GM21529 (cell line): ENCODE results near the gene SLC6A13.

Experiments used
- ATAC-seq: cut with Tn5 transposase; IDR thresholded peaks from one replicate; pipeline ENCODE4 v1.9.1; 2021; ENCODE audit not compliant: unreplicated experiment

The SLC6A13 gene

GRCh38 chr12:179885-180284 lies 82.8 kb downstream of the SLC6A13 start:
- no peak for ATAC-seq

DNA sequence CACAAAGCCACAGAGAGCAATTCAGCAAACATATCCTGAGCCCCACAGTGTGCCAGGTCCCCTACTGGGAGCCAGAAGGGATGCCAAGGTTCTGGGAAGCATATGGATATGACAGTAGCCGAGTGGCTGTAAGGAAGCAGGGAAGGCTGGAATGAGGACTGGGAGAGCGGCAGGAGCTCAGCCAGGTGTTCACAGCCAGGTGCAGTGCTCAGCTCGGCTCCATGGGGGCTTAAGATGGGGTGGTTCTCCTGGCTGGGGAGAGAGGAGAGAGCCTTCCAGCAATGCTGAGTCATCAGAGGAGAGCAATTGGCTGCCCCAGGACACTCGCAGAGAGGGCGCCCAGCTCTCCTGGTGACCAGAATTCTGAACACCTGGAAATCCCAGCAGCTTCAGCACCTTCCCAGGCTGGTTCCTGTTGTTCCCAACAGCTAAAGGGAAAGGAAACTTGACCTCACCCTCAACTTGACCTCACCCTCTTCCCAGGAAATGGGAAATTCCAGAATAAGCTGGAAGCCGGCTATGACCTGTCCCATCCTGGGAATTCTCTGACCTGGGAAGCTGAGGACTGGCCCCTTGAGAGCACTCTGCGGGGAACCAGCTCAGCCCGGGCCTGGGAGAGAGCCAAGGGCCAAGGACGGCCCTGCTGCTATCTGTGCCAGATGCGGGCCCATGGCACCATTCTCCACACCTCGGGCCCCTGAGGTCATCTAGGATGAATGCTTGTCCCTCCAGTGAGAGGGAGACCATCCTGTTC lies 83.3 kb downstream of the SLC6A13 start:
- no peak for ATAC-seq

DNA sequence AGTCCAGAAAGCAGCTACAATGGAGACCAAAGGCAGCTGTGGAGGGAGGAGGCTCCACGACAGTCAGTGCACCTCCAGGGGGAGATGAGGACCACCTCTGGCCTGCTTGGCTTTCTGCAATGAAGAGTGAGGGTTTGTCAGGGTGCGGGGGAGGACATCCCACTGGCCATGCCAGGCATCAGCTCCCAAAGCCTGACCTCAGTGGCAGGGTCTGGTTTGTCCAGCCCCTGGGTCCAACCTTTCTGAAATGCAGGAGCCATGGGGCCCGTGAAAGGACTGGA lies 83.9 kb downstream of the SLC6A13 start:
- ATAC-seq = no peak

GRCh38 chr12:177980-178828 lies 84.4 kb downstream of the SLC6A13 start:
- ATAC-seq = no peak

GRCh38 chr12:177336-177979 lies 85.2 kb downstream of the SLC6A13 start:
- no peak for ATAC-seq

DNA sequence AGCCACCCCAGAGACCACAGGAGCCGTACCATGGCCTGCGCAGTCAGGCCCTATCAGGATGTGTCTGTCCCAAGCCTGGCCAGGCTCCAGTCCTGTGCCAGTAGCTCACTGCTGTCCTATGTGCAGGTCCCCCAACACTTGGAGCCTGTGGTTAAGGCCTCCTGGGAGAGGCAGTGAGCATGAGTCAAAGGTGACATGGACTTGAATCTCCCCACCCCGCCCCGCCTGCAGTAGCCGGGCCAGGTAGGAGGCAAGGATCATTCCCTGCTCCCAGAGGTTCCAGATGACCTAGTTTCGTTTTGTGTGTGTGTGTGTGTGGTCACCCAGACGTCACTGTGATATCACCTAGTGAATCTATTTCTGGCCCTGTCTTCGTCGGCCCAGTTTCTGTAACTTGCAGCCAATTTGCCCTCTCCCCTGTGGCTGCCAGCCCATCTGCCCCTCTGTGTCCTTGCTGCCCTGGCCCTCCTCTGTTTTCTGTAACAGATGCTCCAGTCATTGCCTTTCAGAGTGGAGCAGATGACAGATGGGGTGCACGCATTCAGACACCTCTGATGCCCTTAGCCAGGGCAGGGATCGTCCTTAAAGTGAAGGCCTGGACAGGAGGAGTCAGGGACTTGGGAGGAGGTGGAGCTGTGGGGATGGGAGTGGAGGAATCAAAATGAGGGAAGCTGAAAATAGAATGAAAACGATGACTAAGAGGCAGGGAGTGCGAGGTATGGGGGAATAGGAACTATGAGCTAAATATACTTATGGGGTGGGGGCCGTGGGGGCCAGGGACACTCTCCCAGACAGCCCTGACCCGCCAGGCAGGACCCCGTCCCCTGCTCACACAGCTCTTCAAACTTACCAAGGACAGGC lies 86.1 kb downstream of the SLC6A13 start:
- no peak for ATAC-seq

GRCh38 chr12:175759-176158 lies 86.9 kb downstream of the SLC6A13 start:
- ATAC-seq = no peak

GRCh38 chr12:175250-175649 lies 87.4 kb downstream of the SLC6A13 start:
- ATAC-seq = no peak

- ATAC-seq = no peak
These were observed 88.0 kb downstream of the SLC6A13 start for GRCh38 chr12:174596-174995.

- ATAC-seq = no peak
These were observed 88.5 kb downstream of the SLC6A13 start for GRCh38 chr12:174124-174523.

- ATAC-seq = no peak
These were observed 89.9 kb downstream of the SLC6A13 start for GRCh38 chr12:172732-173161.

- ATAC-seq = no peak
These were observed 90.6 kb downstream of the SLC6A13 start for GRCh38 chr12:171743-172676.

- no peak for ATAC-seq
These were observed 91.4 kb downstream of the SLC6A13 start for GRCh38 chr12:171276-171675.
